AG04449 (cell line): Measurements from ENCODE around the gene TTN.

Source experiments
- CTCF ChIA-PET: fragments of 350-600 bp; formaldehyde crosslinking; extraction: SDS; loops from one replicate; lab custom pipeline; 2021; ENCODE audit warnings: antibody characterized with exemption; lab: Yijun Ruan, JAX
- POLR2A ChIA-PET: fragments of 400-600, 350-600 bp; formaldehyde crosslinking; extraction: SDS; loops from one replicate; lab custom pipeline; 2020; ENCODE audit warnings: antibody characterized with exemption, inconsistent platforms; lab: Yijun Ruan, JAX
- DNase-seq: peaks from one replicate; pipeline ENCODE4 v3.0.0-alpha.2; 2010; ENCODE audit warnings: low read depth, low spot score
- H3K4me3 ChIP-seq: 2 replicates; pipeline ENCODE4 v1.5.1; 2011; ENCODE audit warnings: low read depth, mild to moderate bottlenecking, control low read depth, low read length
- CTCF ChIP-seq: IDR thresholded peaks from one replicate; pipeline ENCODE4 v1.5.1; 2011; ENCODE audit warnings: mild to moderate bottlenecking, moderate library complexity, low read length, control low read depth, inconsistent platforms; ENCODE audit not compliant: insufficient read depth; ENCODE audit errors: missing control alignments

The TTN gene

DNA sequence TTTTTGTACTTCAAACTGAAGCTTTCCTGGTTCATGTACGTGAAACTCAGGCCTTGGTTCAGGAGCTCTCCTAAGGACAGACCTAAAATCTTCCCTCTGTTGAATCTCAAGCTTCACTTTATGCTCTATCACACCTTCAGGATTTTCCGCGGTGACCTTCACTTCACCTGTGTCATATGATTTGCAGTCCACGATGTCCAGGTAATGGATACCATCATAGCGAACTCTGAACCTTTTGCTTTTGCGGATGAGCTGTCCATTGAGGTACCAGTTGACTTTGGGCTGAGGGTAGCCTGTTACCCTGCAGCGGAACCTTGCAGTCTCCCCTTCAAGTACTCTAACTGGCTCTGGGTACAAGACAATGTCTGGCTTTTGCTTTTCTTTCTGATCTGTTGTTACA is 31.2 kb downstream of the TTN start:
- CTCF ChIA-PET = no interaction called here
- no peak overlapping the region for H3K4me3 ChIP-seq
- TF ChIP-seq CTCF = no peak
- DNase-seq = no peak
- POLR2A ChIA-PET = no interaction called here

GRCh38 chr2:178770518-178770917 is 36.7 kb downstream of the TTN start:
- CTCF ChIA-PET = no interaction called here
- DNase-seq = no peak

DNA sequence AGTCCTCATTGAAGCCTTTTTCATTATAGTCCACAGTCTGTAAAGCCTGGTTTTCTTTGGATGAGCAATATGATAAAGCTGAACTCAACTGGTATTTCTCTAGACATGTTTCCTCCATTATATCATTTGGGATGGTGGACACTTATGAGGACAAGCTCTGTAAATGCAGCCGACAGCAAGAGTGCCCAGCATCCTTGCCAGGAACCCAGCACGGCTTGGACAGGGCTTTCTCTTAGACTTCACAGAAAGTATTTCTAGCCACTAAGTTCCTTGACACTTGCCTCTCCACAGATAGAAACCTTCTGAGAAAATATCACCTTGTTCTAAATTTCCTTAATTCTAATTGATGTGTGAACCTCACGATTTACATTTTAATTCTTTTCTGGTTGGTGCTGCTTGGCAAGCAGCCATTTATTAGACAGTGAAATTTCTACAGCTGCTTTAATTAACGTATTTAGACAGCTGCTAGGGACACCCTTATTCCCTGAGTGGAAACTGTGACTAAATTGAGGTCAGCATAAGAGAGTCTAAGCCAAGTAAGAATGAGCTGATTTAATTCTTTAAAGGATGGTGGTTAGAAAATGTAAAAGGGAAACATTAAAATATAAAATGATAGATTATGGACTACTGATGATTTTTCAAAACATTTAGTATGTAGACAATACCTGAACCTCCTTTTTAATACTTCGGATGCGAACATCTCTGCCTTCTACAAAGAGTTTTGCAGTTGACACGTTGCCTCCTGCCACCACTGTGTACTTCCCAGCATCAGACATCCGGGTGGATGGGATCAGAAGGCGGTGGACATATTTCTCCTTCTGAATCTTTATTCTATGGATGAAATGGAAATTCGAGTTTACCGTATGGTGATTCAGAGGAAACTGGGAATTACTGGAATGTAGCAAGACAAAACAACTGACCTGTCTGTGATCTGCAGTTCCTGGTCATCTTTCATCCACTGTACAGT is 39.8 kb downstream of the TTN start:
- no peak for TF ChIP-seq CTCF
- H3K4me3 ChIP-seq = no peak overlapping the region
- POLR2A ChIA-PET = no interaction called here

More at GRCh38 chr2:178770518-178770917, 36.7 kb downstream of the TTN start:
- no peak for TF ChIP-seq CTCF
- POLR2A ChIA-PET = no interaction called here
- H3K4me3 ChIP-seq = no peak overlapping the region

DNA sequence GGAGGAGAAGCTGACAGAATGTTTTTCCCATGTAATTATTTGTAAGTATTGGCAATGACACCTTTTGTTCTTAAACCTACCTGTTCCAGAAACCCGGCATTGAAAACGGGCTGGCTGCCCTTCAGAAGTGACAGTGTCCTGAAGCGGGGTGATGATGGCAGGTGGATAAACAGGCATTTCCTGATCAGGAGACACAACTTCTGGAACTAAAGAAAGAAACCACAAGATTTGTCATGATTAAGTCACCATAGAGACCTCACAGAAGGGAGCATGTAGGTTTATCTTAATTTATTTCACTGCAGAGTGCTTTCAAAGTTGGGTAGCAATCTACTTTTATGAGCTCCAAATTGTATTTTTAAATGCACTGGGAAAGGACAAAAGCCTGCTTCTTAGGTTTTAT is 43.1 kb downstream of the TTN start:
- CTCF ChIA-PET = interaction anchor here (1.4 kb wide), 1 partner anchor 32 kb away, joined by 4 read pairs; no protein-coding TSS in a partner anchor

More for the DNA sequence above, 39.8 kb downstream of the TTN start:
- CTCF ChIA-PET = interaction anchor here (1.1 to 1.3 kb wide), 2 partner anchors 30 to 123 kb away, joined by 3 read pairs; no protein-coding TSS in a partner anchor
- no peak for DNase-seq

GRCh38 chr2:178761759-178762371 is 45.4 kb downstream of the TTN start:
- H3K4me3 ChIP-seq = no peak overlapping the region
- ChIA-PET CTCF (interaction anchor here (0.8 to 2.6 kb wide), 9 partner anchors 8 to 154 kb away, joined by 3 to 9 read pairs (median 6); no protein-coding TSS in a partner anchor), POLR2A (no interaction called here)
- peak; percentile 45 for TF ChIP-seq CTCF
- no peak for DNase-seq

More for the DNA sequence above, 43.1 kb downstream of the TTN start:
- POLR2A ChIA-PET = no interaction called here
- no peak overlapping the region for H3K4me3 ChIP-seq
- DNase-seq = no peak
- no peak for TF ChIP-seq CTCF

- CTCF ChIA-PET = interaction anchor here (1.0 to 1.3 kb wide), 2 partner anchors 43 to 56 kb away, joined by 3 read pairs; no protein-coding TSS in a partner anchor
- POLR2A ChIA-PET = no interaction called here
- DNase-seq = no peak
- no peak for TF ChIP-seq CTCF
- no peak overlapping the region for H3K4me3 ChIP-seq
Observed at GRCh38 chr2:178756843-178757242, 50.4 kb downstream of the TTN start.
